GM19452 (cell line): Measurements from ENCODE around the gene ZNF214.
"Not testable (repeated sequence)": the region's sequence is repeated elsewhere in the genome, so short reads cannot be mapped to it uniquely, and the experiment has no call there.

Source experiments
- ATAC-seq: cut with Tn5 transposase; IDR thresholded peaks from one replicate; pipeline ENCODE4 v1.9.1; 2021; ENCODE audit not compliant: unreplicated experiment

The ZNF214 gene

DNA sequence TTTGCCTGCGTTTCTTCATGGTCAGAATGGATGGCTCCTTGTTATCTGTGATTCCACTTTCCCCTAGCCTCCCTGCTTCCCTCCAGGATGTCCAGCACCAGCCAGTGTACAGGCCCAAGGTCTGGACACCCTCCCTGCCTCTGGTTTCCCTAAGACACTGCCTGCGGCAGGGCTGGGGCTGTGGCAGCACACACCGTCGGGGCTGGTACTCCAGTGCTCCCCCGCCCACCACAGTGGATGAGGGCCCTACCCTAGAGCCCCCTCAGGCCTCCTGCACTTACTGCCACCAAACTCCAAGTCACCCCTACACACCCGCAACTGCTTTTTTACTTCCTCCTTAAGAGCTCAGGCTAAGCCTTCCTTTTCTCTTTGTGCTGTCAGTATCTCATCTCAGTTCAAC is 28.9 kb downstream of the ZNF214 start:
- ATAC-seq = no peak

- no peak for ATAC-seq
Observed at GRCh38 chr11:6988506-6988905, 31.6 kb downstream of the ZNF214 start.

GRCh38 chr11:6986487-6986886 is 33.7 kb downstream of the ZNF214 start:
- ATAC-seq = no peak

DNA sequence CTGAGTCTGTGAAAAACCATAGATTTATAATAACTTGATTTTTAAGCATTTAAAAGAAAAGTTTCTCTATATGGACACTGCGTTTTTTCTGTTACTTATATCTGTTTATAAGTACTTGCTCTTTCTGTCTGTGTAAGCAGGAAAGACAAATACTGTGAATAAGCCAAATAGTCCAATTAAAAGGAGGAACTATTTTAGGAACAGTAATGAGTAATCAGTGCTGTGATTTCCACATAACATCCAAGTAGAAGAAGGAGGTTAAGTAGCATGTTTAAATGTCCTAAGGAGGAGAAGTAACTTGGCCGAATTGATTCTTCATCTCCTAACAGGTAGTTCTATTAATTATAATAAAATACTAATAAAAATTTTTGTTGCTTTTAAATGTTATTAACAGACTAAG is 40.8 kb downstream of the ZNF214 start:
- ATAC-seq = no peak

DNA sequence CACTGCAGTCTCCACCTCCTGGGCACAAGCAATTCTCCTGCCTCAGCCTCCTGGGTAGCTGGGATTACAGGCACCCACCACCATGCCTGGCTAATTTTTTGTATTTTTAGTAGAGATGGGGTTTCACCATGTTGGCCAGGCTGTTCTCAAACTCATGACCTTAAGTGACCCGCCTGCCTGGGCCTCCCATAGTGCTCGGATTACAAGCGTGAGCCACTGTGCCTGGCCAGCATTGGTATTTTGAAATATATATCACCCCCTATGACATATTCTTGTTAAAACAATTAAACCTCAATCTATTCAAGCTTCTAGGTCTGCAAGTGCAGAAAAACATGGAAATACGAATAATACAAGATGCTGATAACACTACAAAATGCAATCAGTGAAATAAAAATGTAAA is 50.3 kb downstream of the ZNF214 start:
- not testable (repeated sequence) for ATAC-seq

- no peak for ATAC-seq
Observed at GRCh38 chr11:6968816-6969215, 51.3 kb downstream of the ZNF214 start.

GRCh38 chr11:6962673-6963072 is 57.5 kb downstream of the ZNF214 start:
- ATAC-seq = peak; percentile 64

GRCh38 chr11:6962141-6962540 is 58.0 kb downstream of the ZNF214 start:
- ATAC-seq = no peak

- not testable (repeated sequence) for ATAC-seq
Observed at GRCh38 chr11:6954248-6954647, 65.9 kb downstream of the ZNF214 start.
